ENCODE data around the gene C11orf91. TPM values are rescaled to one million over a fixed set of nuclear protein-coding genes. Genes with fewer than 3 reads are reported as not detected.

C11orf91 gene
- total and polyA plus RNA-seq, 7 donors, result 0.14 to 0.87 (median 0.51) TPM; not detected in 3

DNA sequence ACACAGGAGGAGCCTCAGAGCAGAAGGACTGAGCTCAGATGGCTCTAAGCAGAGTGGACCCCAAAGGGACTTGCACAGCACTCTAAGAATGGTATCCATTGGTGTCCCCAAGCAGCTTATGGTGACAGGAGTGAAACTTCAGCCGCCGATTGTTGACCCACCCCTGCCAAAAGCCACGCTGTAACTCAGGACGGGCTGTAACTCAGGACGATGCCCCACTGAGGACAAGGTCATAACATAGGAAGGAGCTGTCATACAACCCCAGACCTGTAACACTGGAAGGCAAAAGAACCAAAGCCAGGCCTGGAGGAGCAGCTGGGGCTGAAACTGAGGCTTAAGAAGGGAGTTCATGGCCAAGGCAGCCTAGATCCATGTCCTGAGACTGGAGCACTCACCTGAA is 21.4 kb upstream of the C11orf91 start:
- intact Hi-C loops (cut with DNase I), result no loop called here
- Histone ChIP-seq H3K36me3 (ENCODE audit: insufficient read depth in 1 of 2, low read depth in 1 of 2) (peaks cover 7 to 38% of the 10 kb centered on the region in 2 donors), H3K4me1 (peaks cover 98% of the 10 kb centered on the region), H3K9me3 (no peaks in the 10 kb centered on the region), H3K27me3 (ENCODE audit: insufficient read depth in 3 of 3, low read length in 2 of 3) (no peaks in the 10 kb centered on the region), H3K27ac (peak overlapping the region; percentile 96), H3K4me3 (peak overlapping the region; percentile 12)
- ATAC-seq, result peak; percentile 74 to 84 (median 78)
- TF ChIP-seq, protein P1, sequence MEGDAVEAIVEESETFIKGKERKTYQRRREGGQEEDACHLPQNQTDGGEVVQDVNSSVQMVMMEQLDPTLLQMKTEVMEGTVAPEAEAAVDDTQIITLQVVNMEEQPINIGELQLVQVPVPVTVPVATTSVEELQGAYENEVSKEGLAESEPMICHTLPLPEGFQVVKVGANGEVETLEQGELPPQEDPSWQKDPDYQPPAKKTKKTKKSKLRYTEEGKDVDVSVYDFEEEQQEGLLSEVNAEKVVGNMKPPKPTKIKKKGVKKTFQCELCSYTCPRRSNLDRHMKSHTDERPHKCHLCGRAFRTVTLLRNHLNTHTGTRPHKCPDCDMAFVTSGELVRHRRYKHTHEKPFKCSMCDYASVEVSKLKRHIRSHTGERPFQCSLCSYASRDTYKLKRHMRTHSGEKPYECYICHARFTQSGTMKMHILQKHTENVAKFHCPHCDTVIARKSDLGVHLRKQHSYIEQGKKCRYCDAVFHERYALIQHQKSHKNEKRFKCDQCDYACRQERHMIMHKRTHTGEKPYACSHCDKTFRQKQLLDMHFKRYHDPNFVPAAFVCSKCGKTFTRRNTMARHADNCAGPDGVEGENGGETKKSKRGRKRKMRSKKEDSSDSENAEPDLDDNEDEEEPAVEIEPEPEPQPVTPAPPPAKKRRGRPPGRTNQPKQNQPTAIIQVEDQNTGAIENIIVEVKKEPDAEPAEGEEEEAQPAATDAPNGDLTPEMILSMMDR (IDR thresholded peaks at IDR 0.05), result no peak
- DNase-seq, result peak; percentile 38 to 77
- WGBS, 3 donors, result 25 to 27% (median 27%) methylated on average over 5 of the region's 5 CpGs

DNA sequence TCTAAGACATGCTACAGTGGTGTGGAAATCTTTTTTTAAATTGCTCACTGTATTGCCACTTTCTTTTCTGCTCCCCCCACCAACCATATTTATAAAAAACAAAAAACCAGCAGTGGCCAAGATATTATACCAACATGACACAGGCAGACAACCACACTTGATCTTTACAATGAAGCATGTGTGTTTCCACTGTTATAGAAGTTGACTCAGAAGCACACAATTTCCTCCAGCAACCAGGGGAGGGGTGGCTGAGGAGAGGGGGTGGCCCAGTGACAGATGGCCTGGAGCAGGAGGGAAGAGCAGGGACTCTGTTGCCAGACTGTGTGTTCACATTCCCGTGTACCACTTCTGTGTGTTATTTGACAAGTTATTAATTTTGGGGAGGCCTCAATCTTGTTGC is 20.8 kb upstream of the C11orf91 start:
- H3K27ac ChIP-seq, result peak overlapping the region; percentile 96
- H3K4me3 ChIP-seq, result peak overlapping the region; percentile 8
- ATAC-seq (peak; percentile 81 to 87 (median 84)), DNase-seq (peak; percentile 48 to 83)
- H3K9me3 ChIP-seq, result no peaks in the 10 kb centered on the region
- TF ChIP-seq, protein P1 (IDR thresholded peaks at IDR 0.05), result no peak
- intact Hi-C loops (cut with DNase I), result no loop called here
- H3K27me3 ChIP-seq (ENCODE audit: insufficient read depth in 3 of 3, low read length in 2 of 3), result no peaks in the 10 kb centered on the region
- WGBS, 3 donors, result 0 to 8% (median 4%) methylated on average over 1 of the region's 1 CpG
- peaks cover 98% of the 10 kb centered on the region for H3K4me1 ChIP-seq
- H3K36me3 ChIP-seq (ENCODE audit: insufficient read depth in 1 of 2, low read depth in 1 of 2), result peaks cover 11 to 44% of the 10 kb centered on the region in 2 donors

DNA sequence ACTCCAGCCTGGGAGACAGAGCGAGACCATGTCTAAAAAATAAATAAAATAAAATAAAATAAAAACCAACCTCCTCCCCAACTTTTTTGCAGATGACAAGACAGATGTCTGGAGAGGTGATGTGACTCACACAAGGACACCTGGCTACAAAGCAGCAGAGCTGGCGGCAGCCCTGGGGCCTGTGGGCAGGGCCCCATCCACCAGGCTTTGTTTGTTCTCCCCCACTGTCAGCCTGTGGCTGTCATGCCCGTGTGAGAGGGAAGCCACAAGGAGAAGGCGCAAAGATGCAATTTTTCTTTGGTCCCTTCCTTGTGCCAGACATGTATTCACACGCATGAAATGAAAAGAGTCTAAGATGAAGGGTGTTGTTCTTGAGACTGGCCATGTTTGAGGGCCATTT is 19.0 kb upstream of the C11orf91 start:
- peaks cover 87% of the 10 kb centered on the region for H3K4me1 ChIP-seq
- no peak for ATAC-seq
- 80 to 86% (median 81%) methylated on average over 5 of the region's 5 CpGs for WGBS, 3 donors

DNA sequence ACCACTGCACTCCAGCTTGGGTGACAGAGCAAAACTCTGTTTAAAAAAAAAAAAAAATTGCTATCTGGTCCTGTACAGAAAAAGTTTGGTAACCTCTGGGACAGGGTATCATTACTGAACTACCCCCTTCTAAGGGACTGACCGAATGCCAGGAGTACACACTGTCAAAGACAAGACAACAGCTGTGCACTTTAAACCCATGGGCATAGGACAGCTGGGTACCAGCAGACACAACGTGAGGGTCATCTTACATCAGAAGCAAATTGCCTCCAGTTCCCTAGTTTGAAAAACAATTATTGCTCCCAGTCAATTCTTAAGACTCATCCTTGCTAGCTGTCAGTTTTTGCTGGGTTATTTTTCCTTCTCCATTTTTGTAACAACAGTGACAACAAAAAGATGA is 17.8 kb upstream of the C11orf91 start:
- ATAC-seq (no peak), DNase-seq (no peak)
- H3K4me1 ChIP-seq, result peaks cover 75% of the 10 kb centered on the region
- peaks cover 20 to 72% of the 10 kb centered on the region in 2 donors for H3K36me3 ChIP-seq (ENCODE audit: insufficient read depth in 1 of 2, low read depth in 1 of 2)
- H3K4me3 ChIP-seq, result no peak overlapping the region
- TF ChIP-seq, protein P1 (IDR thresholded peaks at IDR 0.05), result no peak
- intact Hi-C loops (cut with DNase I), result no loop called here
- no peaks in the 10 kb centered on the region for H3K27me3 ChIP-seq (ENCODE audit: insufficient read depth in 3 of 3, low read length in 2 of 3)
- 21 to 44% (median 26%) methylated on average over 2 of the region's 2 CpGs for WGBS, 3 donors
- no peaks in the 10 kb centered on the region for H3K9me3 ChIP-seq
- H3K27ac ChIP-seq, result peak overlapping the region; percentile 96

More for the DNA sequence above, 19.0 kb upstream of the C11orf91 start:
- Histone ChIP-seq H3K27me3 (ENCODE audit: insufficient read depth in 3 of 3, low read length in 2 of 3) (no peaks in the 10 kb centered on the region), H3K27ac (peak overlapping the region; percentile 96), H3K4me3 (no peak overlapping the region), H3K9me3 (no peaks in the 10 kb centered on the region), H3K36me3 (ENCODE audit: insufficient read depth in 1 of 2, low read depth in 1 of 2) (peaks cover 11 to 60% of the 10 kb centered on the region in 2 donors)
- DNase-seq, result no peak
- intact Hi-C loops (cut with DNase I), result no loop called here
- TF ChIP-seq, protein P1 (IDR thresholded peaks at IDR 0.05), result no peak

DNA sequence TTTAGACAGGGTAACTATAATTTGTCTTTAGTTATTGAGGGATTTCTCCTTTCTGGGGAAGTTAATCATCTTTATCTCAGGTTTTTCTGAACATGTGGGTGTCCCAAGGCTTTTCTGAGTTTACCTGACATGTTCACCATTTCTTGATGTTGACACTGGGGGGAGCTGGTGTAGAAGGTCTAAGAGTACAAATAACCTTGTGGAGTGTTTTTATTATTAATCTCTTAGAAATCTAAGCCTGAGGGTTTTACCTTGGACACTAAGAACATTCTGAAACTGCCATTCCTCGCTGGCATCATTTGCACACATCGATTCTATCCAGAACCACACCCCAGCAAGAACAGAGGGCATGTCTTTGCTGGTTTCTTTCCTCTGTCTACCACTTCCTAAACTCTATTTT is 15.6 kb upstream of the C11orf91 start:
- DNase-seq (no peak), ATAC-seq (peak in 3 of 4 donors; percentile 41 to 72 (median 53))
- TF ChIP-seq, protein P1 (IDR thresholded peaks at IDR 0.05), result peak; percentile 55
- Histone ChIP-seq H3K27ac (peak overlapping the region; percentile 23), H3K27me3 (ENCODE audit: insufficient read depth in 3 of 3, low read length in 2 of 3) (no peaks in the 10 kb centered on the region), H3K36me3 (ENCODE audit: insufficient read depth in 1 of 2, low read depth in 1 of 2) (peaks cover 29 to 94% of the 10 kb centered on the region in 2 donors), H3K4me3 (no peak overlapping the region), H3K9me3 (no peaks in the 10 kb centered on the region), H3K4me1 (peaks cover 53% of the 10 kb centered on the region)
- WGBS, 3 donors, result 17 to 48% (median 26%) methylated on average over 2 of the region's 2 CpGs
- intact Hi-C loops (cut with DNase I), result loop anchor here (2.0 kb wide), 2 partner anchors 21 to 23 kb away; partner anchors contain the start of gene CD59 (in 1 of the 2)

Data from psoas muscle (tissue), 8 donors.